IPS DF 19.7 (cell line): Measurements from ENCODE around the gene VAV2.

Experiments
- DNase-seq: peaks from one replicate; pipeline ENCODE4 v3.0.0-alpha.2; 2013; ENCODE audit warnings: low read depth, low spot score

Gene VAV2

GRCh38 chr9:133954862-133955529, 37.1 kb downstream of the VAV2 start:
- no peak for DNase-seq

- no peak for DNase-seq
Observed at GRCh38 chr9:133953976-133954709, 38.0 kb downstream of the VAV2 start.

- DNase-seq = no peak
Observed at GRCh38 chr9:133953621-133953975, 38.5 kb downstream of the VAV2 start.

- DNase-seq = no peak
Observed at GRCh38 chr9:133952598-133953550, 39.2 kb downstream of the VAV2 start.

DNA sequence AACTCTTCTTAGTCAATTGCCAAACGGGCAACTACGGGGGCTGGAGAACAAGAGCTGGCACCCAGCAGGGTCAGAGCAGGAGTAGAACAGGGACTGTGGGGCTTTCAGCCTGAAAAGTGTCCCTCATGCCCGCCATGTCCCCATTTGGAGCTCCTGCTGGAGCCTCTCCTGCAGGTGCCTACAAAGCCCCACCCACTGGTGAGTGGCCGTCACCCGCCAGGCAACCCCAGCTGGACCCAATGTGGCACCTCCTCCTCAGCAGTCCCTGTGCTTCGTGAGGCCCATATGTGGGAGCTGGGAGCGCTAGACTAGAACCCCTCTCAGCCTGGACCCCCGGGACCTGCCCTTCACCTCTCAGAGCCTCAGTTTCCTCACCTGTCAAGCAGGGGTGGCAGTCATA, 40.9 kb downstream of the VAV2 start:
- DNase-seq = no peak

DNA sequence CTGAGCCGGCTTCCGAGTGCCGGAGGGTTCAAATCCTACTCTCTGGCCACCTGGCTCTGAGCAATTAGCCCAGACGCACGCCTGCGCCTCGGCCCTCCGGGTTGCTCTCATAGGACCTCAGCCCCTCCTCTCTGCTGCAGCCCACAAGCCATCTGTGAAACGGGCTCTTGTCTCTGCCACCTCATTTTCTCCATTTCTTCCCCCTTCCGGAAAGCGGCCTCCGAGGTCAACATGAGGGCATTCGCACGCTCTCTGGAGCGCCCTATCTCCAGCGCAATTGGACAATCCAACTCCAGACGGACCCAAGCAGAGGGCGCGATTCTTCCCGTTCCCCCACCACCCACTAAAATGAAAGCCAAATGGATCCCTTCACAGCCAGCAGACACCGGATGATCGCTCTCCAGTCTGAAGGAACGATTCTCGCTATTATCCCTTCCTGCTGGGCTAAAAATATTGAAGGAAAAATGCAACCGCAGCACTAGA, 41.5 kb downstream of the VAV2 start:
- DNase-seq = no peak

DNA sequence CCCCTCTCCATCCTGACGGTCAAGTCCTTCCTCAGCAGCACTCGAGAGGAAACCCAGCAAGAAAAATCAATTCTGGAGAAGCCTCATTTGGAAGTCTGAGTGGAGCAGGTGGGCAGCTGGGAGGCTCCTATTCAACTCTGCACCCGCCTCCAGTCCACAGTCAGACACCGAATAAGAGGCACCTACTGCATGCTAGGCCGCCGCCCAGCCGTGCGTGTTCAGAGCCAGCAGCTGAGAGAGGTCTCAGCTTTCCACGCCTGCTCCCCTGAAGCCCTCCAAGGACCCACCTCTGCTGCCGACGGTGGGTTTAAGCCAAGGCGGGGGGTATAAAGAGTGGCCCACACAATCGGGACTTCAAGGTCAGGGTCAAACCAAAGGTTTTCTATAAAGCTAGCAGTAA, 41.9 kb downstream of the VAV2 start:
- DNase-seq = no peak

DNA sequence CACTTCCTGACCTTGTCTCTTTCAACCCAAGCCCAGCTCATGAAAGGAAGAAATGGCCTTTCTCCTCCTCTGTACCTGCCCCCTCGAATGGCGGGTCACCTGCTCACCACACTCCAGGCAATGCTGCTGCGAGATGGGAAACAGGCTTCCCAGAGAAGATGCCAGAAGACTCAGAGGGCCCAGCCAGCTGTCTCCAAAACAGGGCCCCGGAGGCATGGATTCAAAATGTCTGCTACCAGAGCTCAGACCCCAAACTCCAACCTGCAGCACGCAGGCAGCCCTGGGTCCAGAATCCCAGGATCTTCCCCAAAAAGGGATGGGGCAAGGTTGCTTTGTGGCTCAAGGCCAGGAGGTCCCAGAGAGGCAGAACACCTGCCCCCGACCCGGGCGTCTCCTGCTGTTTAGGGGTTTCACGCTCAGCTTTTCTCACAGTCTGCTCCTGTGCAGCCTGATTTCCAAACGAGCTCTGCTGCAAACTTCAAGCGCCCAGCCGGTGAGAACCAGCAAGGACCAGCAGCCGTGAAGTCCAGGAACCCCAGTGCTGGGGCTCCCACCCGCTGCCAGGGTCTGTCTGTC, 42.5 kb downstream of the VAV2 start:
- DNase-seq = no peak

GRCh38 chr9:133948561-133949485, 43.3 kb downstream of the VAV2 start:
- DNase-seq = no peak

- DNase-seq = no peak
Observed at GRCh38 chr9:133948131-133948530, 44.0 kb downstream of the VAV2 start.

DNA sequence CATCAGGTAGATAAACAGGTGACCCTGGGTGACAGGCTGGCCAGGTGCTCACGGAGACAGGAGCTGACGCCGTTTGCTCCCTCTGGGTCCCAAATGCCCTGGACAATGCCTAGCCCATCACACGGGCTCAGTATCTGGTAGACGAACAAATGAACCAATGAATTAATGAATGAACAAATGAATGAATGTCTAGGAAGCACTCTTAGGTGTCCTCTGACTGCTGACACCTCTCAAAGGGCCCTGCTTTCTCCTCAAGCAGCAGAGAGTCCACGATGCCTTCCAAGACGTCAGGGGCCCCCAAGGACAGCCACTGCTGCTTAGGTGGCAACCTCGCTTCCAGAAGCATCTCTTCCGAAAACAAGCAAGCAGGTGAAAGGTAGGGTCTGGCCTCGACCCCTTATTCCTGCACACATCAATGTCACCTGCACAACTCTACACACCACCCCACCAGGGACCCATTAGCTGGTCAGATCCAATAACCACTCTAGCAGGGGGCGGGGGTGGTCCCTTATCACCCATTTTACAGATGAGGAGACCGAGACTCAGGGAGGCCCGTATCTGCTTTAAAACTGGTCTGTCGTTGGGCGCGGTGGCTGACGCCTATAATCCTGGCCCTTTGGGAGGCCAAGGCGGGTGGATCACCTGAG, 45.2 kb downstream of the VAV2 start:
- no peak for DNase-seq

DNA sequence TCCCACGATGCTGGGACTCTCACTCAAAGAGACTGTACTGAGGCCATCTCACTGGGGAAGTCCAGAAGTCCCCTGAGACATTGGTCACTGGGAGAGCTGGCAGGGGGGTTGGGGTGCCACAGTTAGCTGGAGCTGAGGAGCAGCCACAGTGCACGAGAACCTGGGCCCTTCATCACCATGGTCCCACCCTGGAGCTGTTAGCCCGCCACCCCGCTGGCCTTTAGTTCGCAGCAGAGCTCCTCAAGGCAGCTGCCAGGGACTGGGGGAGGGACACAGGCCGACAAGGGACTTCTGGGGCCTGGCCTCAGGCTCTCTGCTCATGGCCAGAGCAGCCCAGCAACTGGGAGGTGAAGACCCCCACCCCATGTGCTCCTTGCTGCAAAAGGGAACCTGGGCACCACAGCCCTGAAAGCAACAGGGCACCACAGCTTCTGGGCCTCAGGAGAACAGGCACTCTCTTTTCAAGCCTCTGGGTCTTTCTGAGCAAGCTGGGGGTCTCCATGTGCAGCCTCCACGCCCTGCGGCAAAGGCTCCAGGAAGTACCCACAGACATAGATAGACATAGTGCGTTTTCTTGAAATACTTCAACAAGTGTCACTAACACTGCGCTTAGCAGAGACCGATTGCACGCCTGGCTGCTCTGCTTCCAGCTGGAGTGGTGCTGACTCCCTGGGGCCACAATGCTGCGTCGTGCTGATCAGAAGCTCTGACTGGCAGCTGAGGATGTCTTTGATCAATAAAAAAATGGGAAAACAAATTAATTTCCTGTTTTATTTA, 46.0 kb downstream of the VAV2 start:
- no peak for DNase-seq

DNA sequence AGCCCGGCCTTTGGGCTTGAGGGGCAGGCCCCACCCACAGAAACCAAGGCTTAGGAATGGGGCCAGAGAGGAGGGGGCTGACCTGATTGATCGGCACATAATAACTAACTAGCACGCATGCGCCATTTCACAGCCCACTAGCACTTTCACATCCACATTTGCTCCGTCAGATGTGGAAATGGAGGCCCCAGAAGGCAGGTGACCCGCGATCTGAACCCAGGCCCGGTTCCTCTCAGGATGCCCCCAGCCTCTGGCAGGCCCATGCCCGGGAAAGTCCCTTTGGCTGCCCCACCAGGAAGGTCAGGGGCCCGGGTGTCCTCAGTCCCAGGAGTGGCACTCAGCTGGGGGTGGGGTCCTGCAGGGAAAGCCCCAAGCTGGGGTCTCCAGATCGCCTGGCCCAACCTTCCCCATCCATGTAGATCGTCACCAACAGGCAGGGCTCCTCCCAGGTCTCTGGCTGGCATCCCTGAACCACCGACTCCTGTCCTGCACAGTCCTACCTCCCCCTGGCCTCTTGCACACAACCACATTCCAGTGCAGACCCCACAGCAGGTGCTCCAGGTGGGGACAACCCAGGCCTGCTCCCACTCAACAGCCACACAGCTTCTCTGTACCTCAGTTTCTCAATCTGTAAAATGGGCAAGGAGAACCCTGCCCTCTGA, 46.7 kb downstream of the VAV2 start:
- no peak for DNase-seq

- no peak for DNase-seq
Observed at GRCh38 chr9:133944746-133945135, 47.4 kb downstream of the VAV2 start.

GRCh38 chr9:133943781-133944745, 48.1 kb downstream of the VAV2 start:
- no peak for DNase-seq

DNA sequence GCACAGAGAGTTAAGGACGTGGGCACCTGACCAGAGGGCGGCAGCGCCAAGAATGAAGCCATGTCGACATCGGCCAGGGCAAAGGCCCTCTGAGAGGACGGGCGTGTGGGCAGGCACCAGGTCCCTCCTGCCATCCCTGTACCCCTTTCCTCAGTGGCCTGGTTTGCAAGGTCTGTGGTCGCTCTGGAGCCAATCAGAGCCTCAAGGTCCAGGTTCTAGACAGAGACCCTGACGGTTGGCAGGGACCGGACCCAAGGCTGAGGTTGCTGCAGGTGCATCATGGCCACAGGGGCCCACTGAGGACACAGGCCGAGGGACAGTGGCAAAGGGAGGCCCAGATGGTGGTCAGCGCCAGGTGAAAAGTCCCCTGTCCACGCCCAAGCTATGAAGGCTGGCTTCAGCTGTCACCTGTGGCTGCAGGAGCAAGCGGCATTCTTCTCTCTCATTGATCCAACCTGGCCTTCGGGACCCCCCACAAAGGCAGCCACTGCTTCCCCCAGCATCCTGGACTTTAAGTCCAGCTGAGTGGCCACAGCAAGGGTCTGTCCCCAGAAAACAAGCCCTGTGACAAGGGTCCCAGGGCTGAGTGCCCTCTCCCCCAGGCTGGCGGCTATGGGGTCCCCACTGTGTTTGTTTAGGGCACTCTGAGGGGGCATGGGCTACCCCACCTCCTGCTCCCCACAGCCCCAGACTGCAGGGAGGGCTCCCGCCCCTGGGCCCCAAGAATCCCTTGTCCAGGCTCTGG, 48.9 kb downstream of the VAV2 start:
- no peak for DNase-seq
